Measurements from ENCODE around the gene BMP5. TPM values are rescaled to one million over a fixed set of nuclear protein-coding genes. Genes with fewer than 3 reads are reported as not detected.

Gene BMP5
- total RNA-seq, 1 experiment from 2014 or later: not detected

DNA sequence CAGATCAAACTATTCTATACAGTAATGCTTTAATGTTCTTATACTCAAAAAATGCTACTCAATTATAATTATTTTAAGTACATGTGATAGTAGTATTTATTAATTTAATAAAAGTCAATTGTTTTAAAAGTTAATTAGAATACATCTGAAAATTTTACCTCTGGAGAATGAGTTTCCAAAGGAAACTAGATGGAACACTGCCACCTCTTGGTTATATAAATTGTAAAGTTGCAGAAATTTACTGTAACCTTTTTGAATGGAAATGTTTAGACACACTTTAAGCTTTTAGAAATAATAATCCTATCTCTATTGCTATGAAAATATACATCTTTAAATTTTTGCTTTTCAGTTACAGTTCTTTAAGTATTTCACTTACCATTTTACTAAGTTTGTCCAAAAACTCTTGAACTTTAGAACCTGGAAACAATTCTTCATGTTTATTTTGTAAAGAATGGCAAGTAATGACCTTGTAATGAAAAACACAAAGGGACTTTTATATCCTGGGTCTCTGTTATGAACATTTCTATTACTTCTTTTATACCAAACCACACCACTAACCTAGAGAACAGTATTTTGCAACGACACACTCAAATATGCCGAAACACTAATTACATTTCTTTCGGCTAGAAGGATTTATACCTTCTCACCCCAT lies 10.9 kb upstream of the BMP5 start:
- H3K79me2 ChIP-seq (ENCODE audit: low read length): no peaks in the 10 kb centered on the region
- H3K4me1 ChIP-seq (ENCODE audit: low read length): no peaks in the 10 kb centered on the region
- DNase-seq: peak; percentile 46
- H3K9me2 ChIP-seq (replicated peaks; ENCODE audit: insufficient read depth, low read length): no peaks in the 10 kb centered on the region
- H3K4me3 ChIP-seq (ENCODE audit: low read length): no peak overlapping the region
- no peaks in the 10 kb centered on the region for H4K20me1 ChIP-seq (ENCODE audit: insufficient read depth, low read depth, low read length)
- H3K4me2 ChIP-seq (ENCODE audit: low read depth, low read length, poor library complexity, severe bottlenecking): no peak overlapping the region
- H3K27me3 ChIP-seq (ENCODE audit: low read length): no peaks in the 10 kb centered on the region
- H2AFZ ChIP-seq (ENCODE audit: low read length): no peak overlapping the region
- no peaks in the 10 kb centered on the region for H3K9me3 ChIP-seq (ENCODE audit: low read length)
- H3K9ac ChIP-seq (ENCODE audit: low read length): no peak overlapping the region
- H3K27ac ChIP-seq (ENCODE audit: low read length): no peak overlapping the region
- no peaks in the 10 kb centered on the region for H3K36me3 ChIP-seq (ENCODE audit: insufficient read depth, low read length)

DNA sequence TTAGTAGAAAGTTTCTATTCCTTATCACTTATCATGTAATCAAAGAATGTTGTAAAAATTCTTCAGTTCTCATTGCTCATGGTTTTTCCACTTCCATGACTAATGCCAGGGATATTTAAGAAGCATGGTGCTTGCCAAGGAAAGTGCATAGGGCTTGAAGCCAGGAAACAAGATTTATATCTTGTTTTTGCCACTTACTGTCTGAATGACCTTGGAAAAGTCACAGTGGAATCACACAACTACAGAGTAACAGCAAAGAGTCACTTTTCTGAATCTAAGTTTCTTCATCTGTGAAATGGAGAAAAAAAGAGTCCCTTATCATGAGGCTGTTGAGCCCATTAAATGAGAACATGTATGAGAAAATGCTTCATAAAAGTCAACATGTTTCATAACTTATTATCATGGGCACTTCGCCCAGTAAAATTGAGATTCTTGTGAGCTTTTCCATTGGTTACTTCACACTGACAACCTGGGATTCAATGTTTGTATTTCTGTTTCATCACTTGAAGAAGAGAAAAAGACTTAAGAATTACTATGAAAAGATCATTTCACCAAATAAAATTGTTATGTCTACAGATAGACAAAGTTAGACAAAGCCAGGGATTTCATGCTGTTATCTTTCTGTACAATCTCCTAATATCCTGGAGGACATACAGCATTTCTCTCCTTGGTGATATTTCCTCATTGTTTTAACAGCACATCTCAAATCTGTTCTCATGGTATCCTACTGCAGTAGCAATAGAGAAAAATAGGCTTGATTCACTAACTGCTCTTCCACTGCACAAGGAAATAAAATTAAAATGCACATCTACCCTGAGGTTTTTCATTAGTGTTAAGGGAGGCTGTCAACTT lies 7.6 kb upstream of the BMP5 start:
- Histone ChIP-seq H3K36me3 (ENCODE audit: insufficient read depth, low read length) (no peaks in the 10 kb centered on the region), H3K4me3 (ENCODE audit: low read length) (no peak overlapping the region), H3K4me1 (ENCODE audit: low read length) (no peaks in the 10 kb centered on the region), H3K27ac (ENCODE audit: low read length) (no peak overlapping the region), H3K9me3 (ENCODE audit: low read length) (no peaks in the 10 kb centered on the region), H3K9me2 (replicated peaks; ENCODE audit: insufficient read depth, low read length) (no peaks in the 10 kb centered on the region), H2AFZ (ENCODE audit: low read length) (no peak overlapping the region), H3K27me3 (ENCODE audit: low read length) (no peaks in the 10 kb centered on the region), H3K9ac (ENCODE audit: low read length) (no peak overlapping the region), H3K4me2 (ENCODE audit: low read depth, low read length, poor library complexity, severe bottlenecking) (no peak overlapping the region), H3K79me2 (ENCODE audit: low read length) (no peaks in the 10 kb centered on the region), H4K20me1 (ENCODE audit: insufficient read depth, low read depth, low read length) (no peaks in the 10 kb centered on the region)
- no peak for DNase-seq

DNA sequence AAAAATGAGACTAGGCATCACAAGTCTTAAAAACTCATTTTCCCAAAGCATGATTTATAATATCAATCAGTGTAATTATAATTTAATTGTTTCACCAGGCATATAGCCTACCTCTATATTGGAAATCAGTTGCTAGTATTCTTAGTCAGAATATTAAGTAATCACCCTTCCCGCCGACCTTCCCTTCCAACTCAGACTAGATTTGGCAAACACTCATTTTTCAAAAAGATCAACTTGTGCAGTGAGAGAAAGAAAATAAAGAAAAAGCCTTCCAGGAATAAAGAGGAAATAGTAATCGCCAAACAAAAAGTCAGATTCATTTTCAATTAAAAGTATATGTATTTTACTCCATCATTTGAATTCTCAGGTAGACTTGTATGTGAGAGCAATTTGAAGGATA lies 1.9 kb upstream of the BMP5 start:
- Histone ChIP-seq H3K4me2 (ENCODE audit: low read depth, low read length, poor library complexity, severe bottlenecking) (no peak overlapping the region), H3K36me3 (ENCODE audit: insufficient read depth, low read length) (no peaks in the 10 kb centered on the region), H3K27me3 (ENCODE audit: low read length) (no peaks in the 10 kb centered on the region), H3K9me2 (replicated peaks; ENCODE audit: insufficient read depth, low read length) (no peaks in the 10 kb centered on the region), H2AFZ (ENCODE audit: low read length) (no peak overlapping the region), H4K20me1 (ENCODE audit: insufficient read depth, low read depth, low read length) (no peaks in the 10 kb centered on the region), H3K4me3 (ENCODE audit: low read length) (no peak overlapping the region), H3K4me1 (ENCODE audit: low read length) (no peaks in the 10 kb centered on the region), H3K9ac (ENCODE audit: low read length) (no peak overlapping the region), H3K9me3 (ENCODE audit: low read length) (no peaks in the 10 kb centered on the region), H3K79me2 (ENCODE audit: low read length) (no peaks in the 10 kb centered on the region), H3K27ac (ENCODE audit: low read length) (no peak overlapping the region)
- no peak for DNase-seq

DNA sequence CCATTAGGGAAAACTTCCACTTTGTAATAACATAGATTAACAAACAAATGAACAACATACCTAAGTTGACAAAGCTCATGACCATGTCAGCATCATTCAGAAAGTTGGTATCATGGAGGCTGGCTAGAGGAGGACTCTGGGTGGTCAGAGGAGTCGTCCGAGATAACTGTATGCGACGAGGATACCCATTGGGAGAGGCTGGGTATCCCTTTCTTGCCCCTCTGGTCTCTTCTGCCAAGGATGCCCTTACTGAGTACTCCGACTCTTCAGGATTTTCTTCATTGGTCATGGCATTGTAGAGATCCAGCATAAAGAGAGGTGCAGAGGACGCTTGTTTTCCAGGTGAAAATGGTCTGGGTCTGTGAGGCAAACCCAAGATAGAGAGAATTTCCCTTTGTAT lies 1.1 kb downstream of the BMP5 start:
- Histone ChIP-seq H2AFZ (ENCODE audit: low read length) (no peak overlapping the region), H3K4me3 (ENCODE audit: low read length) (no peak overlapping the region), H3K36me3 (ENCODE audit: insufficient read depth, low read length) (no peaks in the 10 kb centered on the region), H3K9me3 (ENCODE audit: low read length) (no peaks in the 10 kb centered on the region), H3K27ac (ENCODE audit: low read length) (no peak overlapping the region), H4K20me1 (ENCODE audit: insufficient read depth, low read depth, low read length) (no peaks in the 10 kb centered on the region), H3K9ac (ENCODE audit: low read length) (no peak overlapping the region), H3K4me2 (ENCODE audit: low read depth, low read length, poor library complexity, severe bottlenecking) (no peak overlapping the region), H3K4me1 (ENCODE audit: low read length) (no peaks in the 10 kb centered on the region), H3K9me2 (replicated peaks; ENCODE audit: insufficient read depth, low read length) (no peaks in the 10 kb centered on the region), H3K27me3 (ENCODE audit: low read length) (no peaks in the 10 kb centered on the region), H3K79me2 (ENCODE audit: low read length) (no peaks in the 10 kb centered on the region)
- DNase-seq: no peak

DNA sequence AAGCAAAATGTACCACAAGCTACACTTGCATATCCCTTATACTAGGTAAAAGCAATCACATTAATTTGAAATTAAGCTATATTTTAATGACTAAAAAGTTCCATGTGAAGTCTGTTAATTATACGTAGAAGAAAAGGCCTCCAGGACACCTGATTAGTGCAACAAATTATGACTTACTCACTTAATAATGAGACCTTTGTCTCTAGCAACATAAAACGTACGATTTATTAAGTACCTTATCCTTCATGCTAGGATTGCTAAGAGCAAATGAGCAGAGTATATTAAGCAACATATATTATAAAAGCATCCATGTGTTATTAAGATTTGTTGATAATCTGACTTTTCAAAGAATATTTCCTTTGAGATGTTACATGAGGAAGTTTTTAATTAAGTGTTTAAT lies 2.5 kb downstream of the BMP5 start:
- Histone ChIP-seq H3K9me2 (replicated peaks; ENCODE audit: insufficient read depth, low read length) (no peaks in the 10 kb centered on the region), H3K4me2 (ENCODE audit: low read depth, low read length, poor library complexity, severe bottlenecking) (no peak overlapping the region), H4K20me1 (ENCODE audit: insufficient read depth, low read depth, low read length) (no peaks in the 10 kb centered on the region), H3K9ac (ENCODE audit: low read length) (no peak overlapping the region), H3K9me3 (ENCODE audit: low read length) (no peaks in the 10 kb centered on the region), H3K79me2 (ENCODE audit: low read length) (no peaks in the 10 kb centered on the region), H2AFZ (ENCODE audit: low read length) (no peak overlapping the region), H3K4me1 (ENCODE audit: low read length) (no peaks in the 10 kb centered on the region), H3K4me3 (ENCODE audit: low read length) (no peak overlapping the region), H3K27ac (ENCODE audit: low read length) (no peak overlapping the region), H3K27me3 (ENCODE audit: low read length) (no peaks in the 10 kb centered on the region), H3K36me3 (ENCODE audit: insufficient read depth, low read length) (no peaks in the 10 kb centered on the region)
- no peak for DNase-seq

DNA sequence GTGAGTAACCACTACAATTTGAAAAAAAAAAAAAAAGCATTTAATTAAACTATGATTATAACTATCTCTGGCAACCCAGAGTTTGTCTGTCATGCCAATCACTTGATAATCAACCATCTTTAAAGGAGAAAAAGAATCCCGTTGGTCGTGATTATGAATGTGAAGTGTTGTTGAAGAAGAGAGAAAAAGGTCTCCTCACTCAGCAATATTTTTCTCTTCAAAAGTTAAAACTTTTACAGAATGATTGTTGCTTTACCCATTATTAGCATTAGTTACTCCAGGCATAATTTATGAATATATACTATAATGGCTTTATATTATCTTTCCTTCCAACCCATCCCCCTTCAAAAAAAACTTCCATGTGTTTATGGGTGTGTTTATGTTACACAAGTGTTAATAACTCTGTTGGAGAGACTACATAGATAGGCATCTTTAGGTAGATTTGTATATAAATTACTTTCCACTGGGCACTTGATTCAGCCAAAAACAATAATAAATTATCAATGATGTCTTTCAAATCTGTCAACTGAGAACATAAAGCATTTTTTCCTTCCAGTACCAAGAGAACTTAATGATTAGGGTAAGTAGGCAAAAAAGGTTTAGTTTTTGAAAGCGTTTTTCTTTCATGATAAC lies 5.1 kb downstream of the BMP5 start:
- H3K9ac ChIP-seq (ENCODE audit: low read length): no peak overlapping the region
- DNase-seq: no peak
- H3K9me2 ChIP-seq (replicated peaks; ENCODE audit: insufficient read depth, low read length): no peaks in the 10 kb centered on the region
- no peak overlapping the region for H3K27ac ChIP-seq (ENCODE audit: low read length)
- H3K4me1 ChIP-seq (ENCODE audit: low read length): no peaks in the 10 kb centered on the region
- no peak overlapping the region for H2AFZ ChIP-seq (ENCODE audit: low read length)
- no peak overlapping the region for H3K4me3 ChIP-seq (ENCODE audit: low read length)
- H4K20me1 ChIP-seq (ENCODE audit: insufficient read depth, low read depth, low read length): no peaks in the 10 kb centered on the region
- H3K79me2 ChIP-seq (ENCODE audit: low read length): no peaks in the 10 kb centered on the region
- no peaks in the 10 kb centered on the region for H3K36me3 ChIP-seq (ENCODE audit: insufficient read depth, low read length)
- H3K4me2 ChIP-seq (ENCODE audit: low read depth, low read length, poor library complexity, severe bottlenecking): no peak overlapping the region
- H3K9me3 ChIP-seq (ENCODE audit: low read length): no peaks in the 10 kb centered on the region
- no peaks in the 10 kb centered on the region for H3K27me3 ChIP-seq (ENCODE audit: low read length)

DNA sequence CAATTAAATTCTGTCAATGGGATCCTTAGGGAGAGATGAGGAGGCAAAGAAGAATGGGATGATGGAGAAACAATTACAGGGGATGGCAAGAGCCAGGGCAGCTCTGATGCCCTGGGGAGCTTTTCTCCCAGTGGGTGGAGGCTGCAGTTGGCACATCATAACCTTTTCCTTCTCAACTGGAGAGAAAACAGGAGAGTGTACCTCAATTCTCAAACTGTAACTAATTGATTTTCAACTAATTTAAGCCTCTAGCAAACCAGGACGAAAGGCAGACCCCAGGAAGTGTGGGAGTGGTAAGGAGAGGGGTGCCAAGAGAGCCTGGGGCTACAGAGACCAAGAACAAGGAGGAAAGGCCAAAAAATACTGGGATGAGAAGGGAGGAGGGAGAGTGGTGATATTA lies 5.7 kb downstream of the BMP5 start:
- H3K9ac ChIP-seq (ENCODE audit: low read length): no peak overlapping the region
- H3K9me2 ChIP-seq (replicated peaks; ENCODE audit: insufficient read depth, low read length): no peaks in the 10 kb centered on the region
- H3K4me1 ChIP-seq (ENCODE audit: low read length): no peaks in the 10 kb centered on the region
- no peaks in the 10 kb centered on the region for H4K20me1 ChIP-seq (ENCODE audit: insufficient read depth, low read depth, low read length)
- H3K36me3 ChIP-seq (ENCODE audit: insufficient read depth, low read length): no peaks in the 10 kb centered on the region
- DNase-seq: no peak
- no peaks in the 10 kb centered on the region for H3K79me2 ChIP-seq (ENCODE audit: low read length)
- H3K4me3 ChIP-seq (ENCODE audit: low read length): no peak overlapping the region
- no peak overlapping the region for H2AFZ ChIP-seq (ENCODE audit: low read length)
- H3K4me2 ChIP-seq (ENCODE audit: low read depth, low read length, poor library complexity, severe bottlenecking): no peak overlapping the region
- H3K27ac ChIP-seq (ENCODE audit: low read length): no peak overlapping the region
- H3K9me3 ChIP-seq (ENCODE audit: low read length): no peaks in the 10 kb centered on the region
- H3K27me3 ChIP-seq (ENCODE audit: low read length): no peaks in the 10 kb centered on the region

DNA sequence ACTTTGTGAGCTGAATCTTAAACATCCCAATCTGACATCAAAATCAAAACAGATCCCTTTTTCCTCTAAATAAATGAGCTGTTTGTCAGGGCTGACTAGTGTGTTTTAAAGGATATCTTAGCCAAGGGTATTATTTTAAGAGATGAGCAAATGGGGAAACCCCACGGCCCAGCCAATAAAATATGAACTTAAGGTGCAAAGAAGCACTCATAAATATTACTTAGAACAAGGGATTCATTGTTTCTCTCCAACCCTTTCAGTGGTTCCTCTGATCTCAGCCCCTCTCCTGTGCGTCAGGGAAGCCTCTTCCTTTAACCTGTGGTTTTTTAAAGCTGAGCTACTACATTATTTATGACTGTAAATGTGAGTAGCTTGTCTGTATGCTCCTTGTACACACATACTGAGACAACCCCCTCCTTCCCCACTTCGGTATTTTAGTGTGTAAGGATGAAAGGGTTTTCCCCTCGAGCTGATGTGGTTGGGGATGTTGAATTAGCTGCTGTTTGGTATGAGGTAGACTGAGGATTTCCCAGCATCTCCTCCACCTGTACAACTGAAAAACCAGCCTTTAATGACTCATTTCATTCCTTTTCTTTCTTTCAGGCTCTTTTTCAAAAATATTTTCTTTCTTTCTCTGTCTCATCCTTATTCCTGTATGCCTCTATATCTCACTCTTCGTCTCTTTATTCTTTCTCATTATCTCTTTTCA lies 6.5 kb downstream of the BMP5 start:
- Histone ChIP-seq H3K9me2 (replicated peaks; ENCODE audit: insufficient read depth, low read length) (no peaks in the 10 kb centered on the region), H3K4me2 (ENCODE audit: low read depth, low read length, poor library complexity, severe bottlenecking) (no peak overlapping the region), H3K4me3 (ENCODE audit: low read length) (no peak overlapping the region), H3K27me3 (ENCODE audit: low read length) (no peaks in the 10 kb centered on the region), H3K79me2 (ENCODE audit: low read length) (no peaks in the 10 kb centered on the region), H3K9me3 (ENCODE audit: low read length) (no peaks in the 10 kb centered on the region), H3K9ac (ENCODE audit: low read length) (no peak overlapping the region), H3K36me3 (ENCODE audit: insufficient read depth, low read length) (no peaks in the 10 kb centered on the region), H2AFZ (ENCODE audit: low read length) (no peak overlapping the region), H4K20me1 (ENCODE audit: insufficient read depth, low read depth, low read length) (no peaks in the 10 kb centered on the region), H3K27ac (ENCODE audit: low read length) (no peak overlapping the region), H3K4me1 (ENCODE audit: low read length) (no peaks in the 10 kb centered on the region)
- DNase-seq: no peak
